MM.1S (cell line): ENCODE data around the gene NUDT15.

Experiments
- EZH2 ChIP-seq: fragments of 300-600 bp; sonication (generic); optimal IDR thresholded peaks from 2 replicates; pipeline ENCODE3; 2017; ENCODE audit warnings: low read depth, mild to moderate bottlenecking, antibody characterized with exemption, low read length, mixed read lengths
- EZH2phosphoT487 ChIP-seq: fragments of 300-600 bp; sonication (generic); IDR thresholded peaks from 2 replicates; pipeline ENCODE4 v1.6.1; 2018; ENCODE audit warnings: antibody characterized with exemption, low read length
- TF ChIP-seq, protein P1 (sequence below): fragments of 300-600 bp; sonication (generic); IDR thresholded peaks from 2 replicates; pipeline ENCODE4 v1.5.1; 2016; ENCODE audit warnings: antibody characterized with exemption, low read length, mixed read lengths

DNA sequence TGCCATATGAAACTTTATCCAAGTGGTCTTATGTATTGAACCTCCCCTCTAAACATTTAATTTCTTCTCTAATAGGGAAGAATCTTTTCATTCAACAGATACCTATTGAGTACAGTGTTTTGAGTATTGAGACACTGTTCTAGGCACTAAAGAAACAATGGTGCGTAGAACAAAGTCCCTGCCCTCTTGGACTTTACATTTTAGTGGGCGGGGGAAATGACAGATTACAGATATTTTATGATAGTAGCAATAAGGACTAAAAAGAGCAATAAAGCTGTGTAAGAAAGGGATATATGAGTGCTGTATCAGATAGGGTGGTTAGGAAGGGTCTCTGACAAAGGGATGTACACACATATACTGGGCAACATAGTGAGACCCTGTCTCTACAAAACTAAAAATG, 5.4 kb downstream of the NUDT15 start:
- TF ChIP-seq, protein P1, sequence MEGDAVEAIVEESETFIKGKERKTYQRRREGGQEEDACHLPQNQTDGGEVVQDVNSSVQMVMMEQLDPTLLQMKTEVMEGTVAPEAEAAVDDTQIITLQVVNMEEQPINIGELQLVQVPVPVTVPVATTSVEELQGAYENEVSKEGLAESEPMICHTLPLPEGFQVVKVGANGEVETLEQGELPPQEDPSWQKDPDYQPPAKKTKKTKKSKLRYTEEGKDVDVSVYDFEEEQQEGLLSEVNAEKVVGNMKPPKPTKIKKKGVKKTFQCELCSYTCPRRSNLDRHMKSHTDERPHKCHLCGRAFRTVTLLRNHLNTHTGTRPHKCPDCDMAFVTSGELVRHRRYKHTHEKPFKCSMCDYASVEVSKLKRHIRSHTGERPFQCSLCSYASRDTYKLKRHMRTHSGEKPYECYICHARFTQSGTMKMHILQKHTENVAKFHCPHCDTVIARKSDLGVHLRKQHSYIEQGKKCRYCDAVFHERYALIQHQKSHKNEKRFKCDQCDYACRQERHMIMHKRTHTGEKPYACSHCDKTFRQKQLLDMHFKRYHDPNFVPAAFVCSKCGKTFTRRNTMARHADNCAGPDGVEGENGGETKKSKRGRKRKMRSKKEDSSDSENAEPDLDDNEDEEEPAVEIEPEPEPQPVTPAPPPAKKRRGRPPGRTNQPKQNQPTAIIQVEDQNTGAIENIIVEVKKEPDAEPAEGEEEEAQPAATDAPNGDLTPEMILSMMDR: no peak
- TF ChIP-seq EZH2phosphoT487: no peak
- TF ChIP-seq EZH2: no peak
